GM23338 (cell line): ENCODE results near the gene INPP4A.

Experiments
- CREB1 ChIP-seq: fragments of 250-450 bp; sonication (Bioruptor Pico); IDR thresholded peaks from 2 replicates; pipeline ENCODE4 v1.5.0; 2020; ENCODE audit warnings: low read depth, mild to moderate bottlenecking, moderate library complexity
- CTCF ChIP-seq, 2 experiments: fragments of 200-600 bp in 1 of 2; sonication (generic) in 1 of 2; conservative IDR thresholded peaks; 2 replicates each; pipeline versions ENCODE4 v1.5.1 to v1.6.1; 2016 to 2017; ENCODE audit warnings: antibody characterized with exemption in 2 of 2, low read depth in 2 of 2, mild to moderate bottlenecking in 2 of 2, moderate library complexity in 1 of 2
- EZH2 ChIP-seq: fragments of 200-600 bp; sonication (generic); IDR thresholded peaks from one replicate; pipeline ENCODE4 v1.8.0; 2017; ENCODE audit warnings: antibody characterized with exemption, mild to moderate bottlenecking, low read depth; ENCODE audit not compliant: unreplicated experiment
- EZH2phosphoT487 ChIP-seq: fragments of 200-600 bp; sonication (generic); IDR thresholded peaks from one replicate; pipeline ENCODE4 v1.8.1; 2018; ENCODE audit warnings: antibody characterized with exemption; ENCODE audit not compliant: unreplicated experiment
- NANOG ChIP-seq: IDR thresholded peaks from 2 replicates; pipeline ENCODE4 v1.6.1; 2016; ENCODE audit warnings: antibody characterized with exemption, borderline replicate concordance
- POLR2AphosphoS5 ChIP-seq: IDR thresholded peaks from 2 replicates; pipeline ENCODE4 v1.6.1; 2016; ENCODE audit warnings: antibody characterized with exemption, low read depth
- REST ChIP-seq: IDR thresholded peaks from one replicate; pipeline ENCODE4 v1.6.1; 2018; ENCODE audit warnings: antibody characterized with exemption; ENCODE audit not compliant: unreplicated experiment
- ZNF114 ChIP-seq: fragments of 250-450 bp; sonication (Bioruptor Pico); IDR thresholded peaks from 2 replicates; pipeline ENCODE4 v1.5.0; 2020; ENCODE audit warnings: mild to moderate bottlenecking, moderate library complexity
- ZNF331 ChIP-seq: fragments of 250-450 bp; sonication (Bioruptor Pico); IDR thresholded peaks from 2 replicates; pipeline ENCODE4 v1.5.0; 2020; ENCODE audit warnings: low read depth, mild to moderate bottlenecking, moderate library complexity

GRCh38 chr2:98510322-98510662, 65.6 kb downstream of the INPP4A start:
- TF ChIP-seq POLR2AphosphoS5 (no peak), CTCF (conservative IDR thresholded peaks at IDR 0.05; ENCODE audit: low read depth in 2 of 2) (no peak), EZH2 (no peak), REST (no peak), EZH2phosphoT487 (no peak), ZNF114 (no peak), NANOG (no peak), ZNF331 (CRISPR knock-in tag) (no peak), CREB1 (no peak)
